HT1080 (cell line): ENCODE results near the gene LMCD1. TPM values are rescaled to one million over a fixed set of nuclear protein-coding genes. Genes with fewer than 3 reads are reported as not detected.

Source experiments
- DNase-seq: peaks from one replicate; pipeline ENCODE4 v3.0.0-alpha.2; 2015; ENCODE audit warnings: low read depth
- total RNA-seq: library from RNA; depleted of rRNA; stranded (reverse); fragments of >200 nt; shearing (Covaris generic); gene quantifications from 2 replicates; pipeline ENCODE4 v1.2.3, GENCODE V29; 2014

LMCD1 gene
- total RNA-seq, 1 experiment from 2014 or later, result 6.8 TPM

DNA sequence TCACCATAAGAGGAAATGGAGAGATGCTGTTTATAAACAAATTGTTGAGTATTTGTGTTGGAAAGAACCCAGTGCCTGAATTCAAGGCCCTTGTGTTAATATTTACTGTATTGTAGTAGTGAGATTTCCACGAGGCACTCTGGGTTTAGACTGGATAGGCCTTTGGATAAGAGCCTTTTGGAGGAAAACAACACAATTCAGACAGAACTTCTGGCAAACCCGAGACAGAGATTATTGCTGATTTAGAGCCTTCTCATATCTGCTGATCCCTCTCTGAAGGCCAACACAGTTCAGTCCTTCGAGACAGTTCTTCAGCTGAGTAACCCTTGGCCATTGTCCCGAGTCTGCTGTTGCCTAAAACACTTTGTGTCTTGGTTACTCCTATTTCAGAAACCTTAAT is 55.7 kb downstream of the LMCD1 start:
- no peak for DNase-seq

DNA sequence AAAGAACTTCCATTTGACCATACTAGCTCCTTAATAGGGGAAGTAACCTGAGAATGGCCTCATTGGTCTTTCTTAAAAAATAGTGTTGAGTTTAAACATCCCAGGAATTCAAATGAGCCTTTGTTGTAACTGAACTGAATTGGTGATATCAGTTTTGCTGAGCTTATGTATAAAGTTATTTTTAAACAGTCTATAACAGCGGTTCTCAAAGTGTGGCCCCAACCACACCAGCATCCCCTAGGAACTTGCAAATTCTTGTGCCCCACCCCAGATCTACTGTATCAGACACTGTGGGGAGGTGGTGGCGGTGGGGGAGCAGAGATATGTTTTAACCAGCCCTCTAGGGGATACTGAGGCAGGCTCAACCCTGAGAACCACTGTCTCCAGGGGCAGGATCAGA is 57.0 kb downstream of the LMCD1 start:
- no peak for DNase-seq

DNA sequence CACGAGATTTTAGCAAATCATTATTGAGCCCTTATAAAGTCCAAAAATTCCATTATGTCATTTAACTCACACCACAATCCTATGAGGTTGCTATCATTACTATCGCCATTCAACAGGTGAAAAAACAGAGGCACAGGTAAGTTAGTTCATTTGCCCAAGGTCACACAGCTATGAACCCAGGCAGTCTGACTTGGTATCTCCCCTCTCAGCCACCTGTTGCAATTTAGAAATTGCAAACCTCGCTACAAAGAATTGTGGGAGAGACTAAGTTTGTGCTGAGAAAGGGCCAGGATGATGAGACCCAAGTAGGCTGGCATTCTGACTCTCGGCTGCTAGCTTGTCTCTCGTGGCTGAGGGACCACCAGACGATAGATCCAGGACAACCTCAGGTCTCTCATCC is 57.7 kb downstream of the LMCD1 start:
- no peak for DNase-seq

DNA sequence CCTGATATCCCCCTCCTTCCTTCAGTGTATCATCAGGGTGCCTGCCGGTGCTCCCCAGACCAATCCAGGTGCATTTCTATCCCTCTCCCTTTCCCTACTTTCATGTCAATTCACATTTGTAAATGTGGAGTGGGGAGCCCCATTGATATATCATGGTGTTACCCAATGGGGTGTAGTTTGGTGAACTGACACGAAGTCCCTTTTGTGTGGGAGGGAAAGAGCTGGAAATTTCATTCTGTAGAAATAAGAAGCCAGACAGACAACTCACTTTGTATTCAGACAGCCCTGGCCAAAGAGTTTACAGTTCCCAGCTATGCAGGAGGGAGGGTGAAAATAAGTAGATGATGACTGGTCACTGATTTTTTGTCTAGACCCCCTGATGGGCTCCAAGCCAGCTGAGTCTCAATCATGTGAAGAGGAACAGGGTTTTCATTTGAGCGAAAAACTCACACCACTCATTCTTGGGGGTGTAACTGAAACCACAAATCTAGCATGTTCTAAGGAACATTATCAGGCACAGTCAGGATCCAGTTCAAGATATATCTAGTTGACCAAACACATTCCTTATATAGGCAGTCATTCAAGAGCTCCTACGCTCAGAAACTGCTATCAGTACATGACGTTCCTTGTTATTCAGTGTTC is 58.9 kb downstream of the LMCD1 start:
- peak; percentile 56 for DNase-seq

DNA sequence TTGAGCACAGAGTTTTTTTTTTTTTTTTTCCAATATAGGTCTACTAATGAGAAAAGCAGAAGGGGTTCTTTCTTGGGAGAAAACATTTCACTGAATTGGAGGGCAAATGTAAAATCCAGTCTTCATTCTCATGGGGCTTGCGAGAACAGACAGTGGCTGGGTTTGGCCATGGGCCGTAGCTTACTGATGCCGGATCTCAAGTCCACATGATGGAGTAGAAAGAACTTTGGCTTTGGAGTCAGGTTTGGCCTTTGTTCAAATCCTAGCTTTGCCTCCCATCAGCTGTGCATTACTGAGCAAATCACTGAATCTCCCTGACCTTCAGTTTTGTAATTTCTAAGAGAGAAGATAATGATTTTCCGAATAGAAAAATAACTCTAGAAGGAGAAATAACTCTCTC is 59.7 kb downstream of the LMCD1 start:
- DNase-seq, result no peak

DNA sequence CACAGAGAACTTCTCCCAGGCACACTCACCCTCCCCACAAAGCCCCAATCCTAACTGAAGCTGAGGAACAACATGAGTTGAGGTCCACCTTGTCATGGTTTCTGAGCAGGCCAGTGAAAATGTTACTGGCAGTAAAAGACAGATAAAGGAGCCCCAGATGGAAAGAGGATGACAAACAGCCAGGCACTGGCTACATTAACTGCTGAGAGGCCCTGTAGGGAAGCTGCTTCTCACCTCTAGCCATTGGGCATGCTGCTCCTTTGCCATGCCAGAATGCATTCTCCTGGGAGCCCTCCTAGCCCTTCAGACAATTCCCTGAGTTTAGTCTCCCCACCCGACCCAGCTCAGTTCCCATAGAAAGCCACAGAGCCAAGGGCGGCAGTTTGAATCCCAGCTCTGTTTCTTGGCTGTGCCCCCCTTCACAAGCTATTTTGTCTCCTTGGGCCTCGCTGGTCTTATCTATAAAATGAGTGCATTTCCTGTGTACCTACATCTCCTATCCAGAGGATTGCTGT is 60.5 kb downstream of the LMCD1 start:
- DNase-seq, result no peak

DNA sequence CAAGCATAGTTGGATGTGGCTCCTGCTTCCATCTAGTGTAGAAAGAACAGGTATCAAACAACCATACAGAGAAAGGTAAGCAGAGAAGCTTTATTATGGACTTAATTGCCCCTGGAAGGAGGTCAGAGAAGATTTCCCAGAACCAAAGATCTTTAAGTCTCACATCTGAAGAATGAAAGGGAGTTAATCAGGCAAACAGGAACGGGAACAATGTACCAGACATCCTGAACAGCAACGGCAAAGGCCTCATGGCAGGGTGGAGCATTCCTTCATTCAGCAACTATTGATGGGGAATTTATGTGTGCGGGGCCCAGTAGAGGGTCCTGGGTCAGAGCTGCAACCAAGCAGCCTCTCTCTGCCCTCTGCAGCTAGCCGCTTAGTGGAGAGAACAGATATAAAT is 61.5 kb downstream of the LMCD1 start:
- DNase-seq, result no peak

DNA sequence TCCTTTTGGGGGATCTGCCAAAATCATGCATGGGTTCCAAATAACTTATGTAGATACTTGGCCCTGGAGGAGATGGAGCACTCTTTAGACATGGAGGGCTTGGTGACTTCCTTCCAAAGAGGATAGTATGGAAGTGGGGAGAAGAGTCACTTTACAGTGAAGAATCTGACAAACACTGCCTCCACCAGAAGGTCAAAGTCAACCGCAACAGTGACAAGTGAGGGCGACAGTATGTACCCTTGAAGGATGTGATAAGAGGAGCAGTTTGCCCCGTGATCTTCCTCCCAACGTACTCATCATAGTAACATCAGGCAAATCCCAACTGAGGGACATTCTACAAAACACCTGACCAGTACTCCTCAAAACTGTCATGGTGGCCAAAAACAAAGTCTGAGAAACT is 62.0 kb downstream of the LMCD1 start:
- DNase-seq, result no peak

DNA sequence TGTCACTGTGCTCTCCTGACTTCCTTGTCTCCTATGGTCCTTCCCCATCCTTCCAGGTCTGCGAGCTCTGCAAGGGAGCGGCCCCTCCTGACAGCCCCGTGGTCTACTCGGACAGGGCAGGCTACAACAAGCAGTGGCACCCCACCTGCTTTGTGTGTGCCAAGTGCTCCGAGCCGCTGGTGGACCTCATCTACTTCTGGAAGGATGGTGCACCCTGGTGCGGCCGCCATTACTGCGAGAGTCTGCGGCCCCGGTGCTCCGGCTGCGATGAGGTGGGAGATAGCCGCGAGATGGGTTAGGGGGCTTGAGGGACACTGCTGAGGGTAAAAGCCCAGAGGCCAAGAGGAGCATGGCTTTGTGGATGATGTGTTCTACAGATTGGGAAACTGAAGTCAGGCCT is 63.8 kb downstream of the LMCD1 start:
- DNase-seq, result no peak

DNA sequence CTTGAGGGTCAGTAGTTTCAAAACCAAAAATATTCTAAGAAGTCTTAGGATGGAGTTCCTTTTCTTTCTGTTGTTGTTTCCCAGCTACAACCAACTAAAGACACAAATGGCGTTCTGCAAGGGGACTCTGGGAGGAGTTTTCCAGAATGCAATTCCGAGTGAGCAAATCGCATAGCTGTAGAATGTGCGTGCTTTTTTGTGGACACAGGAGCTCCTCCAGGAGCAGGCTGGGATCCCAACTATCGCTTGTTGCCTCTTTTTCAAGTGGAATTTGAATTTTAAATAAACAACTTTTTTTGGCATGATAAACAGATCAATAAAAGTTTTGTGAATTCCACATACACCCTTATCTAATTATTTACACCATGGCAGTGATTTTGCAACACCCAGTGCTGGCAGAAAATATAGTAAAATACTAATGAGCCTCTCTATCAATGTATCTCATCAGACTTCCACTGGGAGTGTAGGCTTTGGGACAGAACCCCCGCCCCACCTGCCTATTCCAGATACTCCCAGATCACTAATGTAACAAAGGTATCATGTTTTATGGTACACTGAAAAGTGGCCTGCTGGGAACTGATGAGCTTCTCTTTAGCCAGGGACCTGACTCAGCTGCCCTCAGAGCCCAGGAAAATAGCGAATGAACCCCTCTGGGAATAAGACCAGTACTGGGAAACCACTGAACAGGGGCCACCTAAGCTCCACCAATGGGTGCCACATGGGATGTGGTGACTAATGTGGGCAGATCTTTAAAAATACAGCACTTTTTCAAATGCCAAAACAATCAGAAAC is 66.4 kb downstream of the LMCD1 start:
- no peak for DNase-seq

DNA sequence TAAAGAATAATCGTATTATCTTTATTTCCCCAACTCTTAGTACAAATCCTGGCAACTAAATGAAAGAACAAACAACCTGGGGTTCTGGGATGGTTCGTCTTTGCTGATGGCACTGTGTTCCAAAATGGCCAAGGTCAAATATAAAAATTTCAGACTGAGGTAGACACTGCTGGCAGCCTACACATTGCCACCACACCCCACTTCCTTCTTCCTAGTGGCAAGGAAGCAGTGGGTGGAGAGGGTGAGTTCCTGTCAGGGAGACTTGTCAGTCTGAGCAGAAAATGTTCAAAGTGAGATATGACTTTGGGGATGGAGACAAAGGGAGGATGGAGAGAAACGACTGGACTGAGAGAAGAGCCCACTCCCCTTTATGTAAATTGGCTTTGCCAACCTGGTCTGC is 69.6 kb downstream of the LMCD1 start:
- no peak for DNase-seq

DNA sequence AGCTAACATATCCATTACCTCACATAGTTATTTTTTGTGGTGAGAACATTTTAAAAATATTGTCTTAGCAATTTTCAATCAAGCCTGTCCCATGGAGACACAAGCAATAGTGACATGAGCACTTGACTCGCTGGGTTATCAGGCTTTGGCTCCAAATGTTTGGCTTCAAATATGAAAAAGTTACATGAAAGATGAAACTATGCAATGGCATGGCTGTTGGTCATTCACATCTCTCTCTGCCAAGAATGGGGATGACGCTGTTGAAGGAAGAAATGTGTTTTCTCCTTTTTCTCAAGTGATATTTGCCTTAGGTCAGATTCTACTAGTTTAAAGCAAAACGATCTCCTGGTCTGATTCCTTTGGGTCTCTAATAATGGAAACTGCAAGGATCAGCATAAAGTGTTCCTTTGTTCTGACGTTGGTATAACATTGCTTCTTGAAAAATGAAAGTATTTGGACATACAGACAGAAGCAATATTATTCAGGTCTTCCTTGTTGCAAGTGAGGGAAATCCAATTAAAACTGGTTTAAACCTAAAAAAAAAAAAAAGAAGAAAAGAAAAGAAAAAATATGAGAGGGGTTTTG is 71.8 kb downstream of the LMCD1 start:
- DNase-seq, result no peak

DNA sequence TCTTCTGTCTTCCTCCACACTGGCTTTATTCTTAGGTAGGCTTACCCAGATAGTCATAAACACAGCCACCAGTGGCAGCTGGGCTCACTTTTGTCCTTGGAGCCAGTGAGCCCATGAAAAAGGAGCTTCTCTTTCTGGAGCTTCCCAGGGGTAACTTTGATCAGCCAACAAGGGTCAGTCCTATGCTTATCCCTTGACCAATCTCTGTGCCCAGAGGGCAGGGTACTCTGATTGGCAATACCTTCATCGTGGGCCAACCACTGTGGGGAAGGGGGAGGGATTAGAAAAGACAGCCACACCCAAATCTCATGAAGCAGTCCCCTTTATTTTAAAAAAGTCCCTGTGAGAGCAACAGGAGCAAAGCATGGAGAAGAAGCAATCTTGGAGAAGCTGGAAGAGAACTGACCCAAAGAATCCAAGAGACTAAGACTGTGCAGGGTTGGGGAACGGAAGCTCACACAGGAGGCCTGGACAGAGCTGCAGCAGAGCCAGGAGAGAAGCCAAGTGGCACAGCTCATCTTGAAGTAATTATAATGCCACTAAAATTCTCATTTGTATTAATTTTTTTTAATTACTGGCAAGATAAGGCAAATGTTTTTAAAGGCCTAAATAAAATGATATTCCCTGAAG is 72.5 kb downstream of the LMCD1 start:
- no peak for DNase-seq

DNA sequence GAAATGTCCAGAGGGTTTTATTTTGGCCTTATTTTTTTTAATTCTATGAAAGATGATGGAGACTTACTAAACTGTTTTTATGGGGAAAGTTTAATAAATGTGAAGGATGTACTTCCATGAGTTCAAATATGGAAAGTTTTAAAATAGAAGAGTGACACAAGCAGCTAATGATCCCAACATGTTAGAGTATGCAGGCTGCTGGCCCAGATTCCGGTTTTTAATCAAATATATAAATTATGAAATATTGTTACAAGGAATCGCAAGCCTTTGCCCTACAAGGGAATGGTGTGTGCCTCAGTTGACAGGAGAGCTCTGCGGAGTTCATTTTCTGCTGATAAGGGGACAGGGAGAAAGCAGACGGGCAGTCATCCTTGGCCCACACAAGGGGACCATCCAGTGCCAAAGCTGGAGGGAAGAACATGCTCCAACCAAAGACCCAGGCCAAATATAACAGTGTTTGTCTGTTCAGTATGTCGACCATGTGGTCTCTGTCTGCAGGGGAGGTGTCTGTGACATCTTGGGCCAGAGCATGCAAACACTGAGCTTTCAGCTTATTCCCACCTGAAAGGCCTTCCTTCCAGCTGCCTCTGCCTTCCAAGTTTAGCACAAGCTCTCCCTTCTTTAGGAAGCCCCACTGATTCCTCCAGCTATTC is 73.2 kb downstream of the LMCD1 start:
- no peak for DNase-seq

DNA sequence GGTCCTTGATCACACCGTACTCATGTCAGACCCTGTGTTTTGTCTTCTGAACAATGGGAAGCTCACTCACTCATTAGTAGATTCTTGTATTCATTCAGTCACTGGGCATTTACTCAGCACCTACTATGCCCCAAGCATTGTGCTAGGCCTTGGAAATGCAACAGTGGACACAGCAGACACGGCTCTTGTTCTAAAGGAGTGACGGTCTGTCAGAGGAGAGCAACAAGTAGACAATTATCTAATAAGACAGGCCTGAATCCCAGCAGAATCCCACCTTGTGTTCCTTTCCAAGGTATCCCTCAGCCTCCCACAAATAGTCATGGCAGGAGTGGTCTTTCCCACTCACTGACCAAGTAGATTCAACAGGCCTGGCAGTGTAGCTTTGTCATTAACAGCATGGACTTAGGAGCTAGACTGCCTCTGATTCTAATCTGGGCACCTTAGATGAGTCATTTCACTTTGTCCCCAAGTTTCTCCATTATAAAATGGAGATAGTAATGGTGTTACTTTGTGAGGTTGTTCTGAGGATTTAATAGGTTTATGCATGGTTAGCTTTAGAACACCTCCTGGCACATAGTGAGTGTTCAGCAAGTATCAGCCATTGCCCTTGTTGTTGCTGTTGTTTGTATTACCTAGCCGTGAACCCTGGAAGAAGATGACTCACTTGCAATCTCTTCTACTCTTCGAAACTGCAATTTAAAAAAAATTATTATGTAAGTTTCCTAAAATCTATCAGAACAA is 73.9 kb downstream of the LMCD1 start:
- DNase-seq, result no peak

DNA sequence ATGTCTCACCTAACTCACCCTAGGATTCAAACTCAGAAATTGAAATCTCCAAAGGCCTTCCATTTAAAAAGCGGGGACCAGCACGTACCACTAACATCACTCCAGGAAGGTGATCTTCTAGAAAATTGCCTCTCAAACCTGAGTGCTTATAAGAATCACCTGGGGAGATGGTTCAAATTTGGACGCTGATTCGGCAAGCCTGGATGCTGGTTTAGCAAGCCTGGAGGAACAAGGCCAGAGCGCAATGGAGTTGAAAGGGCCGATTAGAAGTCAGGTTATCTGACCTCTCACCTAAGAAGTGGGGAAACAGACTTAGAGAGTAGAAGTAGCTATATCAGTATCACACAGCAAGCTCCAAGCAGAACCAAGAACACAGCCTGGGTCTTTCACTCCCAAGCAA is 74.8 kb downstream of the LMCD1 start:
- no peak for DNase-seq

DNA sequence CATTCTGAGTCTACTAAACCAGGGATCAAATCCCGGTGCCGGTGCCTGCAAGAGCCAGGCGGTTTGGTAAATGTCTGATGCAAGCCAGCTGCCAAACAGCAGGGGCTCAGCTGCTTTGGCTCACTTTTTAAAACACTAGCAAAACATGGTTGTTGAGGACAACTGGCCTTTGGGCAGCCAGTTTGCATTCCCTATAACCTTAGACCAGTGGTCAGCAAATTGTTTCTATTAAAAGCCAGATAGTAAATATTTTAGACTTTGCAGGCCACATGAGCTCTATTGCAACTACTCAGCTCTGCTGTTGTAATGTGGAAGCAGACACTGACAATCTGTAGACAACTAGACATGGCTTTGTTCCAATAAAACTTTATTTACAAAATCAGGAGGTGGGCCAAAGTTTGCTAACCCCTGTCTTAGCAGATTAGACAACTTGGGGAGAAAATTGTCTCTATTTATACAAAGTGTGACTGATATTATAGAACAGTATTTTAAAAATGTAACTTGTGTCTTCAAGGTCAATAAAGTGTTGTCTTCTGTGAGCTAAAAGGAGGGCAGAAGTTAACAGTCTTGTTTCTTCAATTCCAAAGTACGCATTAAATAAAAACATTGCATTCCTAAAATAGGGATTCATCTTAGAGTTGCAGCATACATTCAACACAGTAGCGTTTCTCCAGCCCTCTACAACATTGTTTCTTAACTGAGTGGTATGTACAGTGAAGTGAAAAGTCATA is 75.4 kb downstream of the LMCD1 start:
- no peak for DNase-seq

DNA sequence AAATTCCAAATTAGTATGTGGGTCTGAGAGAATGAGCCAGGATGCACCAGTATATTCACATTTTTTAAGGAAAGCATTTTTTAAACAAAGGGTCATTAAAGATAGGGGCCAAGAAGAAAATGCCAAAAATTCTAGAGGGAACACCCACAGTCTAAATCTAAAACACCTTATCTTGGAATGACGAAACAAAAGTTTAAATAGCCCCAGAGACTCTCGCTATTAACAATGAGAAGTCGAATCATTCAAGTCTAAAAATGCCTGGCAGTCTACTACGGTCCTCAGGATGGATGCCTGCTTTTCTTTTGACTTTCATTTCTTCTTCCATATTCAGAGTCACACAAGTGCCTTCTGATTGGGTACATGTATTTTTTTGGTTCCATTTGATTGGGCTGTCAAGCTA is 76.7 kb downstream of the LMCD1 start:
- no peak for DNase-seq

DNA sequence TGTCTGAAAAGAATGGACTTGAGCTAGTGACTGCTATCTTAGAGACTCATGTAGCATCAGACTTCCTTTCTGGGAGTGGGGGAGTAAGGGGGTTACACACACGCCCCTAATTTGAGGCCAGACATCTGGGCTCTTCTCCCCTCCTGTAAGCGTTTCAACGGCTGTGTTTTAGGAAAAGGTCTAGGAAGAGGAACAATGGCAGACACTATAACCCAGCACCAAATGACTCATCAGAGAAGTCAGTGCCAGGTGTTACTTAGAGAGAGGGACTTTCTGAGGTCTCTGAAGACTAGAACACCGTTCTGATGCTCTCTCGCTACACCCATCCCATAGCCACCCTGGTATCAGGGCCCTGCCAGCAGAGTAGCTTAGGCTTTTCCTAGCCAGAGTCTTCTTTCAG is 77.5 kb downstream of the LMCD1 start:
- peak; percentile 34 for DNase-seq

DNA sequence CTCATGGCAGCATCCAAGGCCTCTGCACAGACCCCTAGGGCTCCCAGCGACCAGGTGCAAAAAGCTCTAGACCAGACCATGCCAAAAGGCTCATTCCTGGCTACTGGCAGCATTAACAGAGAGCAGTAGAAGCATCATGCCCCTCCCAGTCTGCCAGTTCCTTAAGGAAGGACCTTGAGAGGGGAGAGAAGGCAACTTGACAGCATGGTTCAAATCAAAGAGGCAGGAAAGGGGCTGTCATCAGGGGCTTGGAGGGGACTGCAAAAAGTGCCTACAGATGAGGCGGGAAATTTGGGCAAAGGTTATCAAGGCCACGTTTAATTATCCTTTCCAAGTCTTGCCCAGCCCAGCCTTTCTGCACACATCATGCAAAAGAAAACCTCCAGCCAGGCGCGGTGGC is 78.3 kb downstream of the LMCD1 start:
- DNase-seq, result no peak
